HG03460 (cell line): ENCODE results near the gene LILRA6.
A peak's percentile ranks its signal among the peaks of the same experiment; 100 is the strongest.

Experiments used
- ATAC-seq: cut with Tn5 transposase; IDR thresholded peaks from one replicate; pipeline ENCODE4 v1.9.1; 2021; ENCODE audit not compliant: unreplicated experiment

The LILRA6 gene

DNA sequence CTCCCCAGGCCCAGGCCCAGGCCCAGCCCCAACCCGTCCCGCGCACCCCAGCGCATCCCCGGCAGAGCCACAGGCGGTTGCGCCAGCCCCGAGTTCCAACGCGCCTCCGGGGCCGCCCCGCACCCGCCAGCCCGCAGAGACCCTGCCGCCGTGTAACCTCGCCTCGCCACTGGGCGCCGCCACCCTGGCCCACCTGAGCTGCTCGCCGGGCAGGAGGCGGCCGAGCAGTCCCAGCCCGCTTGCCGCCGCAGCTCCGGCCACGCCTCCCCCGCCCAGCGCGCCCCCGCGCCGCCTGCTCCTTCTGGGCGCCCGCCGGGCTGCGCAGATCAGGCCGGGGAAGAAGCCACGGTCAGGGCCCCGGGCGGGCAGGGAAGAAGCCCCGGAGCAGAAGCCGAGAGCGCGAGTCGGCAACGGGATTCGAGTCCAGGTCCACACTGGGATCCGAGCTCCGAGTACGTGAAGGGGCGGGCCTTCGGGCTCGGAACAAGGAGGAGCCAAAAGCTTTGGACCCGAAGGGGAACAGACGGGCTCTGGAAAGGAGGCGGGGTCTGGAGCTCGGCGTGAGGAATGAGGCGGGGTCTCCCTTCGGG lies 53.4 kb downstream of the LILRA6 start, which contains the start of gene MBOAT7:
MBOAT7 (minus strand) TSS at position 436 of the 590 bp plus-strand sequence. CDS start 1,072 bp downstream, outside the sequence.
- peak; percentile 21 for ATAC-seq

GRCh38 chr19:54188215-54188871 lies 54.2 kb downstream of the LILRA6 start:
- ATAC-seq = no peak

GRCh38 chr19:54186934-54187381 lies 55.6 kb downstream of the LILRA6 start:
- ATAC-seq = no peak
